Keratinocyte (primary cell): ENCODE data around the gene ARSB.

ENCODE experiments used
- EZH2 ChIP-seq: IDR thresholded peaks from one replicate; pipeline ENCODE4 v1.6.1; 2012; ENCODE audit warnings: inconsistent platforms, mild to moderate bottlenecking, low read length, moderate library complexity
- TF ChIP-seq, protein P1 (sequence below), 3 experiments: IDR thresholded peaks in 1 of 3; conservative IDR thresholded peaks in 1 of 3; optimal IDR thresholded peaks in 1 of 3; 2 replicates in 2 of 3; 3 replicates in 1 of 3; pipeline versions ENCODE3 to v1.5.1; 2011; ENCODE audit warnings: low read length in 3 of 3, mild to moderate bottlenecking in 3 of 3, moderate library complexity in 2 of 3, control low read depth in 1 of 3, inconsistent platforms in 1 of 3; ENCODE audit not compliant: insufficient read depth in 2 of 3; ENCODE audit errors: extremely low read depth in 1 of 3

GRCh38 chr5:78893940-78894677 is 91.0 kb downstream of the ARSB start:
- TF ChIP-seq, protein P1, sequence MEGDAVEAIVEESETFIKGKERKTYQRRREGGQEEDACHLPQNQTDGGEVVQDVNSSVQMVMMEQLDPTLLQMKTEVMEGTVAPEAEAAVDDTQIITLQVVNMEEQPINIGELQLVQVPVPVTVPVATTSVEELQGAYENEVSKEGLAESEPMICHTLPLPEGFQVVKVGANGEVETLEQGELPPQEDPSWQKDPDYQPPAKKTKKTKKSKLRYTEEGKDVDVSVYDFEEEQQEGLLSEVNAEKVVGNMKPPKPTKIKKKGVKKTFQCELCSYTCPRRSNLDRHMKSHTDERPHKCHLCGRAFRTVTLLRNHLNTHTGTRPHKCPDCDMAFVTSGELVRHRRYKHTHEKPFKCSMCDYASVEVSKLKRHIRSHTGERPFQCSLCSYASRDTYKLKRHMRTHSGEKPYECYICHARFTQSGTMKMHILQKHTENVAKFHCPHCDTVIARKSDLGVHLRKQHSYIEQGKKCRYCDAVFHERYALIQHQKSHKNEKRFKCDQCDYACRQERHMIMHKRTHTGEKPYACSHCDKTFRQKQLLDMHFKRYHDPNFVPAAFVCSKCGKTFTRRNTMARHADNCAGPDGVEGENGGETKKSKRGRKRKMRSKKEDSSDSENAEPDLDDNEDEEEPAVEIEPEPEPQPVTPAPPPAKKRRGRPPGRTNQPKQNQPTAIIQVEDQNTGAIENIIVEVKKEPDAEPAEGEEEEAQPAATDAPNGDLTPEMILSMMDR (optimal IDR thresholded peaks at IDR 0.05 in 1 of 3, IDR thresholded peaks at IDR 0.05 in 1 of 3, conservative IDR thresholded peaks at IDR 0.05 in 1 of 3; ENCODE audit: extremely low read depth in 1 of 3, insufficient read depth in 2 of 3, low read length in 3 of 3): no peak
- TF ChIP-seq EZH2: no peak
